ENCODE results near the gene ZIC1. TPM values are rescaled to one million over a fixed set of nuclear protein-coding genes. Genes with fewer than 3 reads are reported as not detected.

Gene ZIC1
- total and polyA plus RNA-seq, 2 of the 13 experiments (the other 11 are each of a cell fraction or from before 2014, with no cell fraction given): not detected

DNA sequence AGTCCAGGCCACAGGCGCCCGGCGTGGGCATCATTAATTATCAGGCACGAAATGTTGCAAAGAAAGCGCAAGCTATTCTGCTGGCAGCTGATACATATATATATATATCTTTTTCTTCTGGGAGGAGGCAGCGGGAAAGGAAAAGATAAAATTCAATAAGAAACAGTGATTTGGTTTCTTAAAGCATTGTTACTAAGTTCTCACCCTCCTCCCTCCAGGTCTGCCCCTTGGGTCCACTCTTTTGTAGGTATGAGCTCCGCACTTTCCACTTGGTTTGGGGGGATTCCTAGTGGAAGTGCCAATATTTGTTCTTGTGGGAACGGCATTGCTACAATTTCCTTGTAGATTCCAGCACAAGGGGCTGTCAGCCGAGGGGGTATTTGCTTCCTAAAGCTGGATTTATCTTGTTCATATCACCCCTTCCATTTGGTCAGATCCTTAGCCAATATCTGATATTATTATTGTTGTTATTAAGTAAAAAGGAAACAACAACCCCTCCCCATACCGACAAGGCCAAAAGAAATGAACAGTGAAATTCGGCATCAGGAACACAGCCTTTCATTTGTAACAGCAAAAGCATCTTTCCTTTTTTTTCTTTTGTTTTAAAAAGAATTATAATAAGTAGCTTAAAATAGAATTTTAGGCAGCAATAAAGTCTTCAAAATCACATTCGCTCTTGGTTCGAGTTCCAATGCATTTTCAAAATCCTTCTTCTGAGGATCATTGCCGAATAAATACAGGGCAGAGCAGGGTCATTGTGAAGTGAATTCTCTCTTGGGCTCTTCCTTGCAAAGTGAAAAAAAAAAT, 15.6 kb downstream of the ZIC1 start:
- Histone ChIP-seq H3K9me3 (ENCODE audit: low read length) (no peaks in the 10 kb centered on the region), H3K27ac (ENCODE audit: extremely low read length, insufficient read depth, low read length) (no peak overlapping the region), H3K9ac (ENCODE audit: insufficient read depth, low read depth, low read length) (no peak overlapping the region), H3K27me3 (ENCODE audit: control insufficient read depth in 1 of 2, insufficient read depth in 2 of 2, low read length in 2 of 2) (peaks cover 4 to 39% of the 10 kb centered on the region in 2 experiments; a peak in 4 of 5 replicates), H2AFZ (ENCODE audit: low read length) (no peak overlapping the region), H3K4me2 (ENCODE audit: low read depth, low read length) (no peak overlapping the region), H4K20me1 (ENCODE audit: insufficient read depth, low read length) (no peaks in the 10 kb centered on the region), H3K4me3 (replicated peaks in 1 of 3; ENCODE audit: insufficient read depth in 1 of 3, low read depth in 2 of 3, low read length in 3 of 3) (no peak overlapping the region), H3K79me2 (ENCODE audit: insufficient read depth, low read length) (no peaks in the 10 kb centered on the region), H3K4me1 (ENCODE audit: insufficient read depth, low read length) (no peaks in the 10 kb centered on the region), H3K36me3 (replicated peaks in 1 of 2; ENCODE audit: control insufficient read depth in 1 of 2, insufficient read depth in 2 of 2, low read length in 2 of 2) (no peaks in the 10 kb centered on the region)
- in situ Hi-C loops (cut with HindIII; ENCODE audit: extremely low pct_ligation_motif_present, low pct_unique_long_range_greater_than_20kb): no loop called here
- ChIA-PET CTCF (ENCODE audit: low intra/inter-chr PET ratio, low total read pairs) (no interaction called here), POLR2A (no interaction called here)
- ATAC-seq (no peak), DNase-seq (ENCODE audit: low spot score) (no peak), FAIRE-seq (no peak)
- WGBS (ENCODE audit: low lambda C conversion rate): 6% methylated on average over 14 of the region's 14 CpGs
- no TSS peak for BruUV-seq (replicated peaks)
- intact Hi-C loops (cut with micrococcal nuclease; ENCODE audit: unreplicated experiment): no loop called here
- no peak for TF ChIP-seq RNF2 (conservative IDR thresholded peaks at IDR 0.05; ENCODE audit: low read depth)
- TF ChIP-seq ZSCAN9 (CRISPR knock-in tag; IDR thresholded peaks at IDR 0.05; ENCODE audit: borderline replicate concordance): no peak
- no peak for TF ChIP-seq XBP1 (CRISPR knock-in tag; IDR thresholded peaks at IDR 0.05)
- no peak for TF ChIP-seq ZNF7 (CRISPR knock-in tag; IDR thresholded peaks at IDR 0.05)
- TF ChIP-seq, protein P1, sequence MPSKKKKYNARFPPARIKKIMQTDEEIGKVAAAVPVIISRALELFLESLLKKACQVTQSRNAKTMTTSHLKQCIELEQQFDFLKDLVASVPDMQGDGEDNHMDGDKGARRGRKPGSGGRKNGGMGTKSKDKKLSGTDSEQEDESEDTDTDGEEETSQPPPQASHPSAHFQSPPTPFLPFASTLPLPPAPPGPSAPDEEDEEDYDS (CRISPR knock-in tag; IDR thresholded peaks at IDR 0.05): no peak
- no peak for TF ChIP-seq MATR3 (CRISPR knock-in tag; IDR thresholded peaks at IDR 0.05)
- TF ChIP-seq, protein P2, sequence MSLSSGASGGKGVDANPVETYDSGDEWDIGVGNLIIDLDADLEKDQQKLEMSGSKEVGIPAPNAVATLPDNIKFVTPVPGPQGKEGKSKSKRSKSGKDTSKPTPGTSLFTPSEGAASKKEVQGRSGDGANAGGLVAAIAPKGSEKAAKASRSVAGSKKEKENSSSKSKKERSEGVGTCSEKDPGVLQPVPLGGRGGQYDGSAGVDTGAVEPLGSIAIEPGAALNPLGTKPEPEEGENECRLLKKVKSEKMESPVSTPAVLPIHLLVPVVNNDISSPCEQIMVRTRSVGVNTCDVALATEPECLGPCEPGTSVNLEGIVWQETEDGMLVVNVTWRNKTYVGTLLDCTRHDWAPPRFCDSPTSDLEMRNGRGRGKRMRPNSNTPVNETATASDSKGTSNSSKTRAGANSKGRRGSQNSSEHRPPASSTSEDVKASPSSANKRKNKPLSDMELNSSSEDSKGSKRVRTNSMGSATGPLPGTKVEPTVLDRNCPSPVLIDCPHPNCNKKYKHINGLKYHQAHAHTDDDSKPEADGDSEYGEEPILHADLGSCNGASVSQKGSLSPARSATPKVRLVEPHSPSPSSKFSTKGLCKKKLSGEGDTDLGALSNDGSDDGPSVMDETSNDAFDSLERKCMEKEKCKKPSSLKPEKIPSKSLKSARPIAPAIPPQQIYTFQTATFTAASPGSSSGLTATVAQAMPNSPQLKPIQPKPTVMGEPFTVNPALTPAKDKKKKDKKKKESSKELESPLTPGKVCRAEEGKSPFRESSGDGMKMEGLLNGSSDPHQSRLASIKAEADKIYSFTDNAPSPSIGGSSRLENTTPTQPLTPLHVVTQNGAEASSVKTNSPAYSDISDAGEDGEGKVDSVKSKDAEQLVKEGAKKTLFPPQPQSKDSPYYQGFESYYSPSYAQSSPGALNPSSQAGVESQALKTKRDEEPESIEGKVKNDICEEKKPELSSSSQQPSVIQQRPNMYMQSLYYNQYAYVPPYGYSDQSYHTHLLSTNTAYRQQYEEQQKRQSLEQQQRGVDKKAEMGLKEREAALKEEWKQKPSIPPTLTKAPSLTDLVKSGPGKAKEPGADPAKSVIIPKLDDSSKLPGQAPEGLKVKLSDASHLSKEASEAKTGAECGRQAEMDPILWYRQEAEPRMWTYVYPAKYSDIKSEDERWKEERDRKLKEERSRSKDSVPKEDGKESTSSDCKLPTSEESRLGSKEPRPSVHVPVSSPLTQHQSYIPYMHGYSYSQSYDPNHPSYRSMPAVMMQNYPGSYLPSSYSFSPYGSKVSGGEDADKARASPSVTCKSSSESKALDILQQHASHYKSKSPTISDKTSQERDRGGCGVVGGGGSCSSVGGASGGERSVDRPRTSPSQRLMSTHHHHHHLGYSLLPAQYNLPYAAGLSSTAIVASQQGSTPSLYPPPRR (CRISPR knock-in tag; IDR thresholded peaks at IDR 0.05; ENCODE audit: borderline replicate concordance): no peak
- TF ChIP-seq SMAD1 (CRISPR knock-in tag; IDR thresholded peaks at IDR 0.05; ENCODE audit: borderline replicate concordance, low read depth): no peak
- TF ChIP-seq ZNF256 (CRISPR knock-in tag; conservative IDR thresholded peaks at IDR 0.05): no peak
- TF ChIP-seq, protein P3, sequence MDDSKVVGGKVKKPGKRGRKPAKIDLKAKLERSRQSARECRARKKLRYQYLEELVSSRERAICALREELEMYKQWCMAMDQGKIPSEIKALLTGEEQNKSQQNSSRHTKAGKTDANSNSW (CRISPR knock-in tag; IDR thresholded peaks at IDR 0.05; ENCODE audit: borderline replicate concordance): no peak
- TF ChIP-seq MXI1 (IDR thresholded peaks at IDR 0.05; ENCODE audit: borderline replicate concordance, low read depth, low read length): no peak
- no peak for TF ChIP-seq KAT2B (IDR thresholded peaks at IDR 0.05; ENCODE audit: borderline replicate concordance, low read depth, low read length)
- TF ChIP-seq ZNF382 (CRISPR knock-in tag; IDR thresholded peaks at IDR 0.05; ENCODE audit: borderline replicate concordance): no peak
- TF ChIP-seq, protein P4, sequence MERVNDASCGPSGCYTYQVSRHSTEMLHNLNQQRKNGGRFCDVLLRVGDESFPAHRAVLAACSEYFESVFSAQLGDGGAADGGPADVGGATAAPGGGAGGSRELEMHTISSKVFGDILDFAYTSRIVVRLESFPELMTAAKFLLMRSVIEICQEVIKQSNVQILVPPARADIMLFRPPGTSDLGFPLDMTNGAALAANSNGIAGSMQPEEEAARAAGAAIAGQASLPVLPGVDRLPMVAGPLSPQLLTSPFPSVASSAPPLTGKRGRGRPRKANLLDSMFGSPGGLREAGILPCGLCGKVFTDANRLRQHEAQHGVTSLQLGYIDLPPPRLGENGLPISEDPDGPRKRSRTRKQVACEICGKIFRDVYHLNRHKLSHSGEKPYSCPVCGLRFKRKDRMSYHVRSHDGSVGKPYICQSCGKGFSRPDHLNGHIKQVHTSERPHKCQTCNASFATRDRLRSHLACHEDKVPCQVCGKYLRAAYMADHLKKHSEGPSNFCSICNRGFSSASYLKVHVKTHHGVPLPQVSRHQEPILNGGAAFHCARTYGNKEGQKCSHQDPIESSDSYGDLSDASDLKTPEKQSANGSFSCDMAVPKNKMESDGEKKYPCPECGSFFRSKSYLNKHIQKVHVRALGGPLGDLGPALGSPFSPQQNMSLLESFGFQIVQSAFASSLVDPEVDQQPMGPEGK (CRISPR knock-in tag; IDR thresholded peaks at IDR 0.05): no peak
- TF ChIP-seq SP4 (CRISPR knock-in tag; IDR thresholded peaks at IDR 0.05): no peak
- TF ChIP-seq ZNF33B (CRISPR knock-in tag; IDR thresholded peaks at IDR 0.05): no peak
